HG03196 (cell line): Measurements from ENCODE around the gene RABGAP1L.
"Not testable (repeated sequence)": the region's sequence is repeated elsewhere in the genome, so short reads cannot be mapped to it uniquely, and the experiment has no call there.

Source experiments
- ATAC-seq: cut with Tn5 transposase; IDR thresholded peaks from one replicate; pipeline ENCODE4 v1.9.1; 2021; ENCODE audit not compliant: unreplicated experiment

Gene RABGAP1L

GRCh38 chr1:174286042-174286441 lies 126.7 kb downstream of the RABGAP1L start:
- ATAC-seq: no peak

GRCh38 chr1:174289644-174290310 lies 130.5 kb downstream of the RABGAP1L start:
- ATAC-seq: no peak

GRCh38 chr1:174291059-174291458 lies 131.7 kb downstream of the RABGAP1L start:
- no peak for ATAC-seq

- no peak for ATAC-seq
Observed at GRCh38 chr1:174296309-174296708, 137.0 kb downstream of the RABGAP1L start.

- ATAC-seq: no peak
Observed at GRCh38 chr1:174297351-174297750, 138.0 kb downstream of the RABGAP1L start.

- no peak for ATAC-seq
Observed at GRCh38 chr1:174301295-174302077, 142.2 kb downstream of the RABGAP1L start.

- ATAC-seq: no peak
Observed at GRCh38 chr1:174308604-174309003, 149.3 kb downstream of the RABGAP1L start.

GRCh38 chr1:174309490-174309889 lies 150.2 kb downstream of the RABGAP1L start:
- no peak for ATAC-seq

GRCh38 chr1:174314433-174314832 lies 155.1 kb downstream of the RABGAP1L start:
- no peak for ATAC-seq

GRCh38 chr1:174315239-174315638 lies 155.9 kb downstream of the RABGAP1L start:
- ATAC-seq: no peak

- ATAC-seq: not testable (repeated sequence)
Observed at GRCh38 chr1:174320897-174321296, 161.6 kb downstream of the RABGAP1L start.

GRCh38 chr1:174322202-174322862 lies 163.0 kb downstream of the RABGAP1L start:
- ATAC-seq: no peak

GRCh38 chr1:174324493-174324892 lies 165.2 kb downstream of the RABGAP1L start:
- no peak for ATAC-seq

- ATAC-seq: no peak
Observed at GRCh38 chr1:174324939-174325338, 165.6 kb downstream of the RABGAP1L start.

GRCh38 chr1:174326278-174326677 lies 167.0 kb downstream of the RABGAP1L start:
- ATAC-seq: no peak

- no peak for ATAC-seq
Observed at GRCh38 chr1:174333437-174333836, 174.1 kb downstream of the RABGAP1L start.

GRCh38 chr1:174337000-174337681 lies 177.8 kb downstream of the RABGAP1L start:
- no peak for ATAC-seq

GRCh38 chr1:174340404-174340803 lies 181.1 kb downstream of the RABGAP1L start:
- ATAC-seq: not testable (repeated sequence)

- no peak for ATAC-seq
Observed at GRCh38 chr1:174344162-174344561, 184.8 kb downstream of the RABGAP1L start.

- no peak for ATAC-seq
Observed at GRCh38 chr1:174352117-174352516, 192.8 kb downstream of the RABGAP1L start.

- ATAC-seq: no peak
Observed at GRCh38 chr1:174352883-174353608, 193.7 kb downstream of the RABGAP1L start.
